Suprapubic skin (tissue), 3 donors: ENCODE measurements around the gene RABAC1.

Experiments
- EP300 ChIP-seq: sonication (generic); formaldehyde crosslinking; IDR thresholded peaks from one replicate; pipeline ENCODE4 v1.6.1; 2017; ENCODE audit warnings: antibody characterized with exemption
- POLR2A ChIP-seq, 2 donors: fragments of 450-650 bp; IDR thresholded peaks; one replicate each; pipeline ENCODE4 v1.6.1; 2017; ENCODE audit warnings: antibody characterized with exemption in 2 of 2, mild to moderate bottlenecking in 2 of 2, moderate library complexity in 2 of 2
- TF ChIP-seq, protein P1 (sequence below), 2 donors: fragments of 200-600 bp in 1 of 2; fragments of 450-650 bp in 1 of 2; sonication (generic) in 1 of 2; IDR thresholded peaks; one replicate each; pipeline ENCODE4 v1.5.1; 2016 to 2019; ENCODE audit warnings: antibody characterized with exemption in 2 of 2, mild to moderate bottlenecking in 1 of 2, moderate library complexity in 1 of 2

DNA sequence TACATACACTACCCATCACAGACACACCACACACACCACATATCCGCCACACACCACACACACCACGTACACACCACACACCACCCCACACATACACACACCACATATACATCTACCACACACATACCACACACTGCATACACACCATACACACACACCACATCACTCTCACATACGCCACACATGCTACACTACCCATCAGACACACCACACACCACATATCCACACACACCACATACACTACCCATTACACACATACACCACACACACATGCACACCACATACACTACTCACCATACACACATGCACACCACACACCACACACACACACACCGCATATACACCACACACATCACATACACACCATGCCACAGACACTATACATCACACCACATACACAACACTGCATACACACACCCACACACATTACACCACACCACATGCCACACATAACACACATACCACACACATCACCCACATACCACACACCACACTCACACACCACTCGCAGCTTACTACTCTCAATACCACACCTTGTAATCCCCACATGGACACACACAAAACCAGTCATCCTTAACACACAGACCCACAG is 40.4 kb downstream of the RABAC1 start:
- TF ChIP-seq, protein P1, sequence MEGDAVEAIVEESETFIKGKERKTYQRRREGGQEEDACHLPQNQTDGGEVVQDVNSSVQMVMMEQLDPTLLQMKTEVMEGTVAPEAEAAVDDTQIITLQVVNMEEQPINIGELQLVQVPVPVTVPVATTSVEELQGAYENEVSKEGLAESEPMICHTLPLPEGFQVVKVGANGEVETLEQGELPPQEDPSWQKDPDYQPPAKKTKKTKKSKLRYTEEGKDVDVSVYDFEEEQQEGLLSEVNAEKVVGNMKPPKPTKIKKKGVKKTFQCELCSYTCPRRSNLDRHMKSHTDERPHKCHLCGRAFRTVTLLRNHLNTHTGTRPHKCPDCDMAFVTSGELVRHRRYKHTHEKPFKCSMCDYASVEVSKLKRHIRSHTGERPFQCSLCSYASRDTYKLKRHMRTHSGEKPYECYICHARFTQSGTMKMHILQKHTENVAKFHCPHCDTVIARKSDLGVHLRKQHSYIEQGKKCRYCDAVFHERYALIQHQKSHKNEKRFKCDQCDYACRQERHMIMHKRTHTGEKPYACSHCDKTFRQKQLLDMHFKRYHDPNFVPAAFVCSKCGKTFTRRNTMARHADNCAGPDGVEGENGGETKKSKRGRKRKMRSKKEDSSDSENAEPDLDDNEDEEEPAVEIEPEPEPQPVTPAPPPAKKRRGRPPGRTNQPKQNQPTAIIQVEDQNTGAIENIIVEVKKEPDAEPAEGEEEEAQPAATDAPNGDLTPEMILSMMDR (IDR thresholded peaks at IDR 0.05): no peak
- TF ChIP-seq POLR2A (IDR thresholded peaks at IDR 0.05) (no peak), EP300 (no peak)
